NT2/D1 (cell line): Measurements from ENCODE around the gene LDLRAD3.

ENCODE experiments used
- SUZ12 ChIP-seq: IDR thresholded peaks from 2 replicates; pipeline ENCODE4 v1.6.1; 2011; ENCODE audit not compliant: insufficient read length, insufficient read depth; ENCODE audit errors: extremely low read depth
- ZNF274 ChIP-seq: IDR thresholded peaks from 2 replicates; pipeline ENCODE4 v1.6.1; 2011; ENCODE audit warnings: mild to moderate bottlenecking, low read depth, low read length

DNA sequence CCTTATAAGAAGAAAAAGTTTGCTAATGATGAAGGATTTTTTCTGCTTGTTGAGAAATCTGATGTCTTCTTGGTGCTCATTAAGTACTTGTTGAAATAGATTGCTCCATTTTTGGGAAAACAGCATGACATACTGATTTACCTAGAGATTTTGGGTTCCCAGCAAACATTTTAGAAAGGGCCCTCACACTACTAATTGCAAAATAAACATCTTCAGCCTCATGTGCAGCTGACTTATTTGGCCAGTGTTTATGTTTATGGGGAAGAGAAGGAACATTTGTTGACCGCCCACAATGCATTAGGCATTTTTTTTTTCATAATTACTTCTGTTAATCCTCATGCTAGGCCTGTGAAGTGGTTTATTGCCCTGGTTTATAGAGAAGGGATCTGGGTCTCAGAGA is 40.1 kb downstream of the LDLRAD3 start:
- TF ChIP-seq SUZ12: no peak
- TF ChIP-seq ZNF274: no peak
